Mammary epithelial cell (primary cell): Measurements from ENCODE around the gene ASCL3.

Source experiments
- CTCF ChIP-seq, 2 donors: IDR thresholded peaks in 1 of 2; conservative IDR thresholded peaks in 1 of 2; 2 replicates each; pipeline ENCODE4 v1.5.1; 2011 to 2012; ENCODE audit warnings: inconsistent platforms in 2 of 2, low read length in 2 of 2, mild to moderate bottlenecking in 2 of 2, control low read depth in 1 of 2, low read depth in 1 of 2; ENCODE audit not compliant: insufficient read depth in 1 of 2; ENCODE audit errors: extremely low read depth in 1 of 2
- EZH2 ChIP-seq: IDR thresholded peaks from 2 replicates; pipeline ENCODE4 v1.6.1; 2012; ENCODE audit warnings: low read length, inconsistent platforms, borderline replicate concordance

GRCh38 chr11:8937659-8938058, 5.2 kb downstream of the ASCL3 start:
- TF ChIP-seq CTCF (conservative IDR thresholded peaks at IDR 0.05 in 1 of 2, IDR thresholded peaks at IDR 0.05 in 1 of 2; ENCODE audit: extremely low read depth in 1 of 2, insufficient read depth in 1 of 2, low read depth in 1 of 2, low read length in 2 of 2), result no peak
- TF ChIP-seq EZH2, result no peak
